Sigmoid colon (tissue), 7 donors: ENCODE measurements around the gene USP32. TPM values are rescaled to one million over a fixed set of nuclear protein-coding genes. Genes with fewer than 3 reads are reported as not detected.

Source experiments
- DNase-seq: peaks from one replicate; pipeline ENCODE4 v3.0.0-alpha.2; 2019
- H3K27ac ChIP-seq, 4 donors: fragments of 200-600 bp; sonication (generic); one replicate each; pipeline ENCODE4 v1.5.1; 2016 to 2019; ENCODE audit warnings: mild to moderate bottlenecking in 1 of 4
- H3K27me3 ChIP-seq, 3 donors: fragments of 200-600 bp; sonication (generic); one replicate each; pipeline ENCODE4 v1.5.1; 2019; ENCODE audit warnings: mild to moderate bottlenecking in 1 of 3
- H3K36me3 ChIP-seq, 4 donors: fragments of 200-600 bp; sonication (generic); one replicate each; pipeline ENCODE4 v1.5.1; 2016 to 2019
- H3K4me1 ChIP-seq, 4 donors: fragments of 200-600 bp; sonication (generic); one replicate each; pipeline ENCODE4 v1.5.1; 2017 to 2019
- H3K4me3 ChIP-seq, 4 donors: fragments of 200-600 bp; sonication (generic); one replicate each; pipeline ENCODE4 v1.5.1; 2017 to 2019; ENCODE audit warnings: mild to moderate bottlenecking in 2 of 4, moderate library complexity in 1 of 4
- H3K9me3 ChIP-seq, 4 donors: fragments of 200-600 bp in 3 of 4; sonication (generic) in 3 of 4; one replicate each; pipeline versions ENCODE4 v1.5.1 to v1.6.1; 2013 to 2019
- EP300 ChIP-seq, 4 donors: sonication (generic); formaldehyde crosslinking; IDR thresholded peaks; one replicate each; pipeline ENCODE4 v1.6.1; 2017; ENCODE audit warnings: antibody characterized with exemption in 4 of 4
- POLR2A ChIP-seq, 2 donors: fragments of 450-650 bp; IDR thresholded peaks; one replicate each; pipeline ENCODE4 v1.6.1; 2016; ENCODE audit warnings: antibody characterized with exemption in 2 of 2, mild to moderate bottlenecking in 2 of 2, moderate library complexity in 2 of 2
- POLR2AphosphoS5 ChIP-seq, 4 donors: sonication (generic); formaldehyde crosslinking; IDR thresholded peaks; one replicate each; pipeline ENCODE4 v1.6.1; 2017; ENCODE audit warnings: antibody characterized with exemption in 4 of 4
- WGBS, 2 donors: extraction: QIAGEN DNeasy Blood & Tissue Kit; methylation state at CpG; one replicate each; pipeline ENCODE4 v1.1.7; 2013; 5-methylcytosine and 5-hydroxymethylcytosine counted together
- intact Hi-C: fragments of 100-400 bp; cut with DNase I; formaldehyde crosslinking; loops from one replicate; pipeline ENCODE4 v1.15.1; 2023
- polyA plus RNA-seq, 3 donors: library from polyadenylated mRNA; stranded (reverse); fragments of 200-250 nt; gene quantifications; one replicate each; pipeline ENCODE4 v1.2.3, GENCODE V29; 2013
- total RNA-seq, 4 donors: library from RNA; depleted of rRNA; stranded (reverse); fragments of >200 nt; gene quantifications; one replicate each; pipeline ENCODE4 v1.1.0, GENCODE V29; 2016
- TF ChIP-seq, protein P1 (sequence below), 4 experiments: fragments of 450-650 bp in 3 of 4; fragments of 200-600 bp in 1 of 4; IDR thresholded peaks; one replicate each; pipeline ENCODE4 v1.5.1; 2016 to 2019; ENCODE audit warnings: antibody characterized with exemption in 4 of 4, mild to moderate bottlenecking in 3 of 4, moderate library complexity in 2 of 4
- donor health status: healthy with polysubstance abuse.
- donor health status: Bipolar disorder and iron deficiency.
- donor health status: healthy.

USP32 gene
- total and polyA plus RNA-seq, 7 donors, result 10.6 to 50.9 (median 39.6) TPM

DNA sequence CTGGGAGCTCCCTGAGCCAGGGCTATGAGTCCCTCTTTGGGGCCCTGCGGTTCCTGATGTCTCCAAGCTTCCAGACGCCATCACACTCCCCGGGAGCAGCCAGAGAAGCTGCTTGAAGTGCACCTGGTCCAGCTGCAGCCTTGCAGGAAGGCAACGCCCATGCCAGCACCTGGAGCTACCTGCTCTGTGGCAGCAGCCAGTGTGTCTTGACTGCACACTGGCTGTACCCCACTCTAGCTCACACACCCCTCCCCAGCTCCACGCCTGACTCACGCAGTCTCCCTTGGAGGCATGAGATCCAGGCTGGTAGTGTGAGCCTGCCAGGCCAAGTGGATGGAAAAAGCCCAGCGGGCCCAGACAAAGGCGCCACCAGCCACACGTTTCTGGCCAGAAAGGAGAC lies 63.3 kb downstream of the USP32 start:
- H3K4me3 ChIP-seq, result no peak overlapping the region
- DNase-seq, result no peak
- peaks cover 0 to 5% (median 2%) of the 10 kb centered on the region in 4 donors for H3K4me1 ChIP-seq
- no peaks in the 10 kb centered on the region for H3K9me3 ChIP-seq
- WGBS, 2 donors, result 88 to 93% methylated on average over 9 of the region's 9 CpGs
- no peaks in the 10 kb centered on the region for H3K36me3 ChIP-seq
- TF ChIP-seq, protein P1, sequence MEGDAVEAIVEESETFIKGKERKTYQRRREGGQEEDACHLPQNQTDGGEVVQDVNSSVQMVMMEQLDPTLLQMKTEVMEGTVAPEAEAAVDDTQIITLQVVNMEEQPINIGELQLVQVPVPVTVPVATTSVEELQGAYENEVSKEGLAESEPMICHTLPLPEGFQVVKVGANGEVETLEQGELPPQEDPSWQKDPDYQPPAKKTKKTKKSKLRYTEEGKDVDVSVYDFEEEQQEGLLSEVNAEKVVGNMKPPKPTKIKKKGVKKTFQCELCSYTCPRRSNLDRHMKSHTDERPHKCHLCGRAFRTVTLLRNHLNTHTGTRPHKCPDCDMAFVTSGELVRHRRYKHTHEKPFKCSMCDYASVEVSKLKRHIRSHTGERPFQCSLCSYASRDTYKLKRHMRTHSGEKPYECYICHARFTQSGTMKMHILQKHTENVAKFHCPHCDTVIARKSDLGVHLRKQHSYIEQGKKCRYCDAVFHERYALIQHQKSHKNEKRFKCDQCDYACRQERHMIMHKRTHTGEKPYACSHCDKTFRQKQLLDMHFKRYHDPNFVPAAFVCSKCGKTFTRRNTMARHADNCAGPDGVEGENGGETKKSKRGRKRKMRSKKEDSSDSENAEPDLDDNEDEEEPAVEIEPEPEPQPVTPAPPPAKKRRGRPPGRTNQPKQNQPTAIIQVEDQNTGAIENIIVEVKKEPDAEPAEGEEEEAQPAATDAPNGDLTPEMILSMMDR (IDR thresholded peaks at IDR 0.05), result no peak
- TF ChIP-seq EP300 (IDR thresholded peaks at IDR 0.05), result no peak
- no peak for TF ChIP-seq POLR2AphosphoS5 (IDR thresholded peaks at IDR 0.05)
- TF ChIP-seq POLR2A (IDR thresholded peaks at IDR 0.05), result no peak
- no peak overlapping the region for H3K27ac ChIP-seq
- intact Hi-C loops, result no loop called here
- H3K27me3 ChIP-seq, result no peaks in the 10 kb centered on the region

DNA sequence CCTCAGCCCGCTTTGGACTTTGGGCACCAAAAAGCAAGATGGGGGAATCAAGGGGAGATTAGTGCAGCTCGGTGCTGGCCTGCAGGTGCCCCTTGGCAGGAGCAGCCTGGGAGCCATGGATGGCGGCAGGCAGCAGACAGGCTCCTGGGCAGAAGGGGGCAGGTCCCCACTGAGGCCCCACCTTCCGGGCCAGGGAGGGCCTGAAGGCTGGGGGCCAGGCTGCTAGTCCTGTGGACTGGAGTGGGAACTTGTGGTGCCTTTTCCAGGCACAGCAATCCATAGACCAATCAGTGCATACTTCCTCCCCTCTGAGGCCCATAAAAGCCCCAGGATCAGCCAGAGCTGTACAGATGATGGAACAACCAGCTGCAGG lies 64.0 kb downstream of the USP32 start:
- H3K27me3 ChIP-seq, result no peaks in the 10 kb centered on the region
- no peak for DNase-seq
- H3K9me3 ChIP-seq, result no peaks in the 10 kb centered on the region
- H3K36me3 ChIP-seq, result no peaks in the 10 kb centered on the region
- TF ChIP-seq POLR2A (IDR thresholded peaks at IDR 0.05) (no peak), POLR2AphosphoS5 (IDR thresholded peaks at IDR 0.05) (no peak), EP300 (IDR thresholded peaks at IDR 0.05) (no peak)
- TF ChIP-seq, protein P1 (IDR thresholded peaks at IDR 0.05), result no peak
- intact Hi-C loops, result no loop called here
- H3K4me1 ChIP-seq, result peaks cover 0 to 4% (median 0%) of the 10 kb centered on the region in 4 donors
- H3K4me3 ChIP-seq, result no peak overlapping the region
- 86 to 89% methylated on average over 4 of the region's 4 CpGs for WGBS, 2 donors
- no peak overlapping the region for H3K27ac ChIP-seq

DNA sequence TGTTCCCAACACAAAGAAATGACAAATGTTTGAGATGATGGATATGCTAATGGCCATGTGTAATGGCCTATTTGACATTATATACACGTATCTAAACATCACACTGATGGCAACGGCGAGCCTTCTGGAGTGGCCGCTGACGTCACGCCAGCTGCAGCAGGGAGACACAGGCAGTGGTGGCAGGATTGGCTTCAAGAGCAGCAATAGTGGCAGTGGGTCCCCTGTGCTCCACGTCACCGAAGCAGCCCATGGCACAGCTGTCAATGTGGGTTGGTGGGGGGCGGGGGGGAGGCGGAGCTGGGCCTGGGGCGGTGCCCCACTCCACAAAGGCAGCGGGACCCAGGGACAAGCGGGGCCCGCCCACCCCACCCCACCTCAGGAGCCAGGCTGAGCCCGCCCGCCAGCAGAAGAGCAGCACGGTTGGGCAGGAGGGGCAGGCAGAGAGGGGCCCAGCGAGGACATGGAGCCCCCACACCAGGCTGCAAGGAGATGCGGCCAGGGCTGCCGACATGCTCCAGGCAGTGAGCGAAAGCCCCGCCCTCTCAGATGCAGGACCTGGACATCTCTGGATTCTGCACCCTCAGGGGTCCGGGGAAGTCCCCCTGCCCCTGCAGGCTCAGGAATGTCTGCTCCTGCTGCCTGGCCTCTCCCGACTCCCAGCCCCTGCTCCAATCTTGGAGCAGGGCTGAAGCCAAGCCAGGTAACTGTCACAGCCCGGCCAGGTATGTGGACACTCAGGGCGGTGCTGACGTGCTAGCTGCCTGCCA lies 64.6 kb downstream of the USP32 start:
- intact Hi-C loops, result no loop called here
- DNase-seq, result no peak
- H3K36me3 ChIP-seq, result no peaks in the 10 kb centered on the region
- H3K4me1 ChIP-seq, result peaks cover 0 to 4% (median 0%) of the 10 kb centered on the region in 4 donors
- no peak overlapping the region for H3K4me3 ChIP-seq
- H3K9me3 ChIP-seq, result no peaks in the 10 kb centered on the region
- TF ChIP-seq, protein P1 (IDR thresholded peaks at IDR 0.05), result no peak
- TF ChIP-seq POLR2AphosphoS5 (IDR thresholded peaks at IDR 0.05), result no peak
- TF ChIP-seq POLR2A (IDR thresholded peaks at IDR 0.05), result no peak
- no peak for TF ChIP-seq EP300 (IDR thresholded peaks at IDR 0.05)
- no peak overlapping the region for H3K27ac ChIP-seq
- no peaks in the 10 kb centered on the region for H3K27me3 ChIP-seq
- 95 to 97% methylated on average over 27 of the region's 27 CpGs for WGBS, 2 donors

DNA sequence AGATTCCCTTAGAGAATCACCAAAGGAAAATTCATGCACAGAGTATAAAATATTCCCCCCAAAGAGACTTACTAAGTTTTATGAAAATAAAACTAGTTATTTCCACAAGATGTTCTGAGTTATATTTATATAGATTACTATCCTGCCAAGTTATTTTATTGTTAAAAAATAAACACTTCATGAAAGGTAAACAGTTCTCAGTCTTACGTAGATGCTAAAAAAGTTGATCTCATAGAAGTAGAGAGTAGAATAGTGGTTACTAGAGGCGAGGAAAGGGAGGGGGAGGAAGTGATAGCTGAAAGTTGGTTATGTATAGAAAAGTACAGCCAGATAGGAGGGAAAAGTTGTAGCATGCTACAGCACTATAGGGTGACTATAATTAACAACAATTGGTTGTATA lies 65.2 kb downstream of the USP32 start:
- 44 to 65% methylated on average over 2 of the region's 2 CpGs for WGBS, 2 donors
- Histone ChIP-seq H3K36me3 (no peaks in the 10 kb centered on the region), H3K9me3 (no peaks in the 10 kb centered on the region), H3K27ac (no peak overlapping the region), H3K27me3 (no peaks in the 10 kb centered on the region), H3K4me3 (no peak overlapping the region), H3K4me1 (peaks cover 0 to 4% (median 0%) of the 10 kb centered on the region in 4 donors)
- intact Hi-C loops, result no loop called here
- DNase-seq, result no peak
- TF ChIP-seq EP300 (IDR thresholded peaks at IDR 0.05) (no peak), POLR2A (IDR thresholded peaks at IDR 0.05) (no peak), POLR2AphosphoS5 (IDR thresholded peaks at IDR 0.05) (no peak)
- TF ChIP-seq, protein P1 (IDR thresholded peaks at IDR 0.05), result no peak
